ENCODE results near the gene HTN3.
"Not testable (repeated sequence)": the region's sequence is repeated elsewhere in the genome, so short reads cannot be mapped to it uniquely, and the experiment has no call there.

The HTN3 gene

DNA sequence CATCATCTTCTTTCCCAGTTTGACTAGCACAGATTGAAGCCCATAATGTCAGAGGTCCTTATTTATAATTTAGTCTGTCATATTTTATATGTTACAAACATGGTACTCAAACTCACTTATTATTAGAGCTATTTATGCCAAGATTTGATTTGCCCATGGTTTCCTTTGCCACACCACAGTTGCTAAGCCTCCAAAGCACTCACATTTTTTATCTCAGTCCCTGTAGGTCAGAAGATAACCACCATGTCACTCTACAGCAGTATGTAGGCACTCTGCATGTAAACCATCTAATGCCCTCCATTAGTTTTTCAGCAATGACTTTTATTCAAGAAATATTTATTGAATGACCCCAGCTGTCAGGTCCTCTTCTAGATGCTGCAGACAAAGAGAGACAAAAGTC is 25.8 kb upstream of the HTN3 start:
- Histone ChIP-seq H3K27ac (no peak overlapping the region), H3K4me3 (no peak overlapping the region)
- no peak for DNase-seq (ENCODE audit: low spot score)
- TF ChIP-seq, protein P1, sequence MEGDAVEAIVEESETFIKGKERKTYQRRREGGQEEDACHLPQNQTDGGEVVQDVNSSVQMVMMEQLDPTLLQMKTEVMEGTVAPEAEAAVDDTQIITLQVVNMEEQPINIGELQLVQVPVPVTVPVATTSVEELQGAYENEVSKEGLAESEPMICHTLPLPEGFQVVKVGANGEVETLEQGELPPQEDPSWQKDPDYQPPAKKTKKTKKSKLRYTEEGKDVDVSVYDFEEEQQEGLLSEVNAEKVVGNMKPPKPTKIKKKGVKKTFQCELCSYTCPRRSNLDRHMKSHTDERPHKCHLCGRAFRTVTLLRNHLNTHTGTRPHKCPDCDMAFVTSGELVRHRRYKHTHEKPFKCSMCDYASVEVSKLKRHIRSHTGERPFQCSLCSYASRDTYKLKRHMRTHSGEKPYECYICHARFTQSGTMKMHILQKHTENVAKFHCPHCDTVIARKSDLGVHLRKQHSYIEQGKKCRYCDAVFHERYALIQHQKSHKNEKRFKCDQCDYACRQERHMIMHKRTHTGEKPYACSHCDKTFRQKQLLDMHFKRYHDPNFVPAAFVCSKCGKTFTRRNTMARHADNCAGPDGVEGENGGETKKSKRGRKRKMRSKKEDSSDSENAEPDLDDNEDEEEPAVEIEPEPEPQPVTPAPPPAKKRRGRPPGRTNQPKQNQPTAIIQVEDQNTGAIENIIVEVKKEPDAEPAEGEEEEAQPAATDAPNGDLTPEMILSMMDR (IDR thresholded peaks at IDR 0.05), result no peak

DNA sequence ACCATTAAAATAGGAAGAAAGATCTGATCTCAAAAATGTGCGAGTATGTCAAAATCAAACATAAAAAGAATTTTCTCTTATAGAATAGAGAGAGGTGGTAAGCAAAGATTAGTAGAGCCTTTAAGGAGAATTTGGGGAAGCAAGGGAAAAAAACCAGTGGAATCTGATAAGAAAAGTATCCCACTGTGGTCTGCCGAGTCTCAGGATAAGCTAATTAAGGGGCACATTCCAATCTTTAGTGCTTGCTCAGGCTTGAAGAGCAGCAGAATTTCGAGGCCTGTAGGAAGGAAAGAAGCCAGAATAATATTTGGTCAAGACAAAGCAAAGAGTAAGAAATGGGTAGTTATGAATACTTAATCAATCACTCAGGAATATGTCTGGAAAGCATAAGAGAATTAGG is 19.5 kb upstream of the HTN3 start:
- Histone ChIP-seq H3K4me3 (no peak overlapping the region), H3K27ac (no peak overlapping the region)
- TF ChIP-seq, protein P1 (IDR thresholded peaks at IDR 0.05), result no peak
- DNase-seq (ENCODE audit: low spot score), result no peak

DNA sequence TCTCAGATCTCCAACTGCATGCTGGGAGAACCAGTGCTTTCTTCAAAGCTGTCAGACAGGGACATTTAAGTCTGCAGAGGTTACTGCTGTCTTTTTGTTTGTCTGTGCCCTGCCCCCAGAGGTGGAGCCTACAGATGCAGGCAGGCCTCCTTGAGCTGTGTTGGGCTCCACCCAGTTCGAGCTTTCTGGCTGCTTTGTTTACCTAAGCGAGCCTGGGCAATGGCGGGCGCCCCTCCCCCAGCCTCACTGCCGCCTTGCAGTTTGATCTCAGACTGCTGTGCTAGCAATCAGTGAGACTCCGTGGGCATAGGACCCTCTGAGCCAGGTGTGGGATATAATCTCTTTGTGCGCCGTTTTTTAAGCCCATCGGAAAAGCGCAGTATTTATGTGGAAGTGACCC is 9.3 kb upstream of the HTN3 start:
- not testable (repeated sequence) for H3K4me3 ChIP-seq; DNase-seq (ENCODE audit: low spot score); H3K27ac ChIP-seq

DNA sequence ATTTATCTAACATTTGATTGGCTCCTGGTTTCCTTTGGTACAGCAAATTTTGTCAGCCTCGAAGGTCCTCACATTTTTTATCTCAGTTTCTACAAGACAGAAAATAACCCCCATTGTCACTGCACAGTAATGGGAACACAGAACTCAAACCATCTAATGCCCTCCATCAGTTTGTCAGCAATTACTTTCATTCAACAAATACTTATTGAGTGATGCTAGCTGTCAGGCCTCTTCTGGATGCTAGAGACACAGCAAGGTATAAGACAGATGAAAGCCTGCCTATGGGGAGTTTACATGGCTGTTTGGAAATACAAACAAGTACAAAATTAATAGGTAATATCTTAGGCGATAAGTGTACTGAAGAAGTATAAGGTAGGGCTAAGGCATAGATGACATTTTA is 5.0 kb upstream of the HTN3 start:
- no peak overlapping the region for H3K4me3 ChIP-seq
- no peak for DNase-seq (ENCODE audit: low spot score)
- TF ChIP-seq, protein P1 (IDR thresholded peaks at IDR 0.05), result no peak
- H3K27ac ChIP-seq, result no peak overlapping the region

DNA sequence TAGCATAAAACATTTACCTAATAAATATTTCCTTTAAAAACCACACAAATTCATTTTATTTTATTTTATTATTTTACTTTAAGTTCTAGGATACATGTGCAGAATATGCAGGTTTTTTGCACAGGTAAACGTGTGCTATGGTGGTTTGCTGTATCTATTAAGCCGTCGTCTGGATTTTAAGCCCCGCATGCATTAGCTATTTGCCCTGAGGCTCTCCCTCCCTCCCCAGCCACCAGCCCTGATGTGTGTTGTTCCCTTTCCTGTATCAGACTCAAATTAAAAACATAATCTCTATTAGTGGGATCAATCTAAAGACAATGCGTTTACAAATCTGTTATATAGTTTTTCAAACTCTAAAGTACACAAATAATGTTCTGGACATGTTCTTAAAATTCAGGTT is 1.2 kb upstream of the HTN3 start:
- no peak overlapping the region for H3K4me3 ChIP-seq
- no peak overlapping the region for H3K27ac ChIP-seq
- DNase-seq (ENCODE audit: low spot score), result no peak
- TF ChIP-seq, protein P1 (IDR thresholded peaks at IDR 0.05), result no peak

DNA sequence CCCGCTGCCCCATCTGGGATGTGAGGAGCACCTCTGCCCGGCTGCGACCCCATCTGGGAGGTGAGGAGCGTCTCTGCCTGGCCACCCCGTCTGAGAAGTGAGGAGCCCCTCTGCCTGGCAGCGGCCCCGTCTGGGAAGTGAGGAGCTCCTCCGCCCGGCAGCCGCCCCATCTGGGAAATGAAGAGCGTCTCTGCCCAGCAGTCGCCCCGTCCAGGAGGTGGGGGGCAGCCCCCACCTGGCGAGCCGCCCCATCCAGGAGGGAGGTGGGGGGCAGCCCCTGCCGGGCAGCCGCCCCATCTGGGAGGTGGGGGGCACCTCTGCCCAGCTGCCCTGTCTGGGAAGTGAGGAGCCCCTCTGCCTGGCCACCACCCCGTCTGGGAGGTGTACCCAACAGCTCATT is 9.3 kb downstream of the HTN3 start:
- not testable (repeated sequence) for H3K4me3 ChIP-seq; DNase-seq (ENCODE audit: low spot score); H3K27ac ChIP-seq

DNA sequence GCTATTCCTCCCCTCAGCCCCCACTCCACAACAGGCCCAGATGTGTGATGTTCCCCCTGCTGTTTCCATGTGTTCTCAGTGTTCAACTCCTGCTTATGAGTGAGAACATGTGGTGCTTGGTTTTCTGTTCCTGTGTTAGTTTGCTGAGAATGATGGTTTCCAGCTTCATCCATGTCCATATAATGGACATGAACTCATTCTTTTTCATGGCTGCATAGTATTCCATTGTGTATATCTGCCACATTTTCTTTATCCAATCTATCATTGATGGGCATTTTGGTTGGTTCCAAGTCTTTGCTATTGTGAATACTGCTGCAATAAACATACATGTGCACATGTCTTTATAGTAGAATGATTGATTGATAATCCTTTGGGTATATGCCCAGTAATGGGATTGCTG is 11.7 kb downstream of the HTN3 start:
- DNase-seq (ENCODE audit: low spot score); H3K27ac ChIP-seq; H3K4me3 ChIP-seq: not testable (repeated sequence)

DNA sequence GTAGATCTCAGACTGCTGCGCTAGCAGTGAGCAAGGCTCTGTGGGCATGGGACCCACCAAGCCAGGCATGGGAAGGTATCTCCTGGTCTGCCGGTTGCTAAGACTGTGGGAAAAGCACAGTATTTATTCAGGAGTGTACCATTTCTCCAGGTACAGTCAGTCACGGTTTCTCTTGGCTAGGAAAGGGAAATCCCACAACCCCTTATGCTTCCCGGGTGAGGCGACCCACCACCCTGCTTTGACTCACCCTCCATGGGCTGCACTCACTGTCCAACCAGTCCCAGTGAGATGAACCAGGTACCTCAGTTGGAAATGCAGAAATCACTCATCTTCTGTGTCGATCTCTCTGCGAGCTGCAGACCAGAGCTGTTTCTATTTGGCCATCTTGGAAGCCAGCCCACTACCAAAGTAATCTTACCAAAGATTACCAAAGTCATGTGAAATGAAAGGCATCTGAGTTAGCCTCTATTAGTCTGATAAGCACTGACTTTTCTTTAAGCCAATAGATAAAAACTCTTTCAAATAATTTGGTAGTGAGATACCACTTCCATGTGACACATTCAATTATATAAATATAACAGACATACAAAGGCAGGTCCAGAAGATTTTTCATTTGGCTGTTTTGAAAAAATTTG is 13.5 kb downstream of the HTN3 start:
- Histone ChIP-seq H3K27ac (no peak overlapping the region), H3K4me3 (no peak overlapping the region)
- TF ChIP-seq, protein P1 (IDR thresholded peaks at IDR 0.05), result no peak
- DNase-seq (ENCODE audit: low spot score), result no peak

DNA sequence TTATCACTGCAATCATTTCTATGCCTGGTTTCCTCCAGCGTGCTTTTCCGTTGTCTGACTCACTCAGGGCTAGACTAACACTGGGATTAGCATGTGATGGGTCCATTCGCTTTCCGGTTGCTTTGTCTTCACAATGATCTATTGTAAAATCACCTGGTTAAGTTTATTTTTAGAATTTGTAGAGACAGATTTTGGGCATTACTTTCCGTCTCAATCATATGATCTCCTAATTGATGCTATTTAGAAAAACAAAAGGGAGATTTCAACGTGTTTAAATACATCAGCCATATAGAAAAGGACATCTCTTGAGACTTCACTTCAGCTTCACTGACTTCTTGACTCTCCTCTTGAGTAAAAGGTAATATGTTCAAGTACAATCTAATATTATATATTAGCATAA is 21.9 kb downstream of the HTN3 start, which contains the start of gene HTN1:
Gene HTN1, plus strand, starts transcription at position 301 of the 400 bp plus-strand sequence. CDS start 2,639 bp downstream, outside the sequence.
- not testable (repeated sequence) for H3K27ac ChIP-seq; H3K4me3 ChIP-seq; DNase-seq (ENCODE audit: low spot score)

DNA sequence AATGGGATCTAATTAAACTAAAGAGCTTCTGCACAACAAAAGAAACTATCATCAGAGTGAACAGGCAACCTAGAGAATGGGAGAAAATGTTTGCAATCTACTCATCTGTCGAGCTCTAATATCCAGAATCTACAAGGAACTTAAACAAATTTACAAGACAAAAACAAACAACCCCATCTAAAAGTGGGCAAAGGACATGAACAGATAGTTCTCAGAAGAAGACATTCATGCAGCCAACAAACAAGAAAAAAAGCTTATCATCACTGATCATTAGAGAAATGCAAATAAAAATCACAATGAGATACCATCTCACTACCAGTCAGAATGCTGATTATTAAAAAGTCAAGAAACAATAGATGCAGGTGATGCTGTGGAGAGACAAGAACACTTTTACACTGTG is 28.3 kb downstream of the HTN3 start:
- not testable (repeated sequence) for DNase-seq (ENCODE audit: low spot score)

More for the DNA sequence above, 28.3 kb downstream of the HTN3 start:
- H3K4me3 ChIP-seq, H3K27ac ChIP-seq: not testable (repeated sequence)

All from coronary artery (tissue), 2 donors.